Sigmoid colon (tissue), 7 donors: ENCODE data around the gene DNAH14. TPM values are rescaled to one million over a fixed set of nuclear protein-coding genes. Genes with fewer than 3 reads are reported as not detected.
"Not testable (repeated sequence)": the region's sequence is repeated elsewhere in the genome, so short reads cannot be mapped to it uniquely, and the experiment has no call there.

Source experiments
- DNase-seq: peaks from one replicate; pipeline ENCODE4 v3.0.0-alpha.2; 2019
- H3K27ac ChIP-seq, 4 donors: fragments of 200-600 bp; sonication (generic); one replicate each; pipeline ENCODE4 v1.5.1; 2016 to 2019; ENCODE audit warnings: mild to moderate bottlenecking in 1 of 4
- H3K27me3 ChIP-seq, 3 donors: fragments of 200-600 bp; sonication (generic); one replicate each; pipeline ENCODE4 v1.5.1; 2019; ENCODE audit warnings: mild to moderate bottlenecking in 1 of 3
- H3K36me3 ChIP-seq, 4 donors: fragments of 200-600 bp; sonication (generic); one replicate each; pipeline ENCODE4 v1.5.1; 2016 to 2019
- H3K4me1 ChIP-seq, 4 donors: fragments of 200-600 bp; sonication (generic); one replicate each; pipeline ENCODE4 v1.5.1; 2017 to 2019
- H3K4me3 ChIP-seq, 4 donors: fragments of 200-600 bp; sonication (generic); one replicate each; pipeline ENCODE4 v1.5.1; 2017 to 2019; ENCODE audit warnings: mild to moderate bottlenecking in 2 of 4, moderate library complexity in 1 of 4
- H3K9me3 ChIP-seq, 4 donors: fragments of 200-600 bp in 3 of 4; sonication (generic) in 3 of 4; one replicate each; pipeline versions ENCODE4 v1.5.1 to v1.6.1; 2013 to 2019
- CTCF ChIP-seq, 4 experiments: fragments of 450-650 bp in 3 of 4; fragments of 200-600 bp in 1 of 4; IDR thresholded peaks; one replicate each; pipeline ENCODE4 v1.5.1; 2016 to 2019; ENCODE audit warnings: antibody characterized with exemption in 4 of 4, mild to moderate bottlenecking in 3 of 4, moderate library complexity in 2 of 4
- EP300 ChIP-seq, 4 donors: sonication (generic); formaldehyde crosslinking; IDR thresholded peaks; one replicate each; pipeline ENCODE4 v1.6.1; 2017; ENCODE audit warnings: antibody characterized with exemption in 4 of 4
- POLR2A ChIP-seq, 2 donors: fragments of 450-650 bp; IDR thresholded peaks; one replicate each; pipeline ENCODE4 v1.6.1; 2016; ENCODE audit warnings: antibody characterized with exemption in 2 of 2, mild to moderate bottlenecking in 2 of 2, moderate library complexity in 2 of 2
- POLR2AphosphoS5 ChIP-seq, 4 donors: sonication (generic); formaldehyde crosslinking; IDR thresholded peaks; one replicate each; pipeline ENCODE4 v1.6.1; 2017; ENCODE audit warnings: antibody characterized with exemption in 4 of 4
- WGBS, 2 donors: extraction: QIAGEN DNeasy Blood & Tissue Kit; methylation state at CpG; one replicate each; pipeline ENCODE4 v1.1.7; 2013; 5-methylcytosine and 5-hydroxymethylcytosine counted together
- intact Hi-C: fragments of 100-400 bp; cut with DNase I; formaldehyde crosslinking; loops from one replicate; pipeline ENCODE4 v1.15.1; 2023
- polyA plus RNA-seq, 3 donors: library from polyadenylated mRNA; stranded (reverse); fragments of 200-250 nt; gene quantifications; one replicate each; pipeline ENCODE4 v1.2.3, GENCODE V29; 2013
- total RNA-seq, 4 donors: library from RNA; depleted of rRNA; stranded (reverse); fragments of >200 nt; gene quantifications; one replicate each; pipeline ENCODE4 v1.1.0, GENCODE V29; 2016
- donor health status: healthy with polysubstance abuse.
- donor health status: Bipolar disorder and iron deficiency.
- donor health status: healthy.

The DNAH14 gene
- total and polyA plus RNA-seq, 7 donors: 2.4 to 9.7 (median 3.3) TPM

- 85 to 90% methylated on average over 1 of the region's 1 CpG for WGBS, 2 donors
- TF ChIP-seq EP300 (IDR thresholded peaks at IDR 0.05): no peak
- TF ChIP-seq POLR2A (IDR thresholded peaks at IDR 0.05): no peak
- TF ChIP-seq CTCF (IDR thresholded peaks at IDR 0.05): no peak
- TF ChIP-seq POLR2AphosphoS5 (IDR thresholded peaks at IDR 0.05): no peak
Measured at GRCh38 chr1:224959115-224959514, 29.6 kb downstream of the DNAH14 start.

GRCh38 chr1:224959656-224960055 is 30.2 kb downstream of the DNAH14 start:
- Histone ChIP-seq H3K4me1 (no peaks in the 10 kb centered on the region), H3K4me3 (no peak overlapping the region), H3K27me3 (no peaks in the 10 kb centered on the region), H3K27ac (no peak overlapping the region), H3K9me3 (no peaks in the 10 kb centered on the region), H3K36me3 (no peaks in the 10 kb centered on the region)
- TF ChIP-seq CTCF (IDR thresholded peaks at IDR 0.05): no peak
- TF ChIP-seq EP300 (IDR thresholded peaks at IDR 0.05): no peak
- no peak for TF ChIP-seq POLR2A (IDR thresholded peaks at IDR 0.05)
- no peak for TF ChIP-seq POLR2AphosphoS5 (IDR thresholded peaks at IDR 0.05)
- DNase-seq: no peak
- intact Hi-C loops: no loop called here

More at GRCh38 chr1:224959115-224959514, 29.6 kb downstream of the DNAH14 start:
- Histone ChIP-seq H3K27me3 (no peaks in the 10 kb centered on the region), H3K9me3 (no peaks in the 10 kb centered on the region), H3K4me3 (no peak overlapping the region), H3K27ac (no peak overlapping the region), H3K36me3 (no peaks in the 10 kb centered on the region), H3K4me1 (no peaks in the 10 kb centered on the region)
- no peak for DNase-seq
- intact Hi-C loops: no loop called here

GRCh38 chr1:224980181-224980580 is 50.7 kb downstream of the DNAH14 start:
- H3K36me3 ChIP-seq: no peaks in the 10 kb centered on the region
- intact Hi-C loops: no loop called here
- no peaks in the 10 kb centered on the region for H3K27me3 ChIP-seq
- peaks cover 0 to 5% (median 0%) of the 10 kb centered on the region in 4 donors for H3K9me3 ChIP-seq
- TF ChIP-seq POLR2AphosphoS5 (IDR thresholded peaks at IDR 0.05) (no peak), EP300 (IDR thresholded peaks at IDR 0.05) (no peak), POLR2A (IDR thresholded peaks at IDR 0.05) (no peak), CTCF (IDR thresholded peaks at IDR 0.05) (no peak)
- H3K4me1 ChIP-seq: no peaks in the 10 kb centered on the region
- DNase-seq: no peak
- 62 to 86% methylated on average over 5 of the region's 5 CpGs for WGBS, 2 donors
- H3K4me3 ChIP-seq: no peak overlapping the region
- H3K27ac ChIP-seq: no peak overlapping the region

- H3K27ac ChIP-seq, H3K4me1 ChIP-seq, DNase-seq, intact Hi-C loops, H3K9me3 ChIP-seq, H3K36me3 ChIP-seq, H3K4me3 ChIP-seq, H3K27me3 ChIP-seq: not testable (repeated sequence)
- 61 to 80% methylated on average over 1 of the region's 1 CpG for WGBS, 2 donors
Measured at GRCh38 chr1:224981922-224982354, 52.5 kb downstream of the DNAH14 start.

- intact Hi-C loops: no loop called here
- no peak for TF ChIP-seq POLR2A (IDR thresholded peaks at IDR 0.05)
- TF ChIP-seq POLR2AphosphoS5 (IDR thresholded peaks at IDR 0.05): no peak
- TF ChIP-seq CTCF (IDR thresholded peaks at IDR 0.05): no peak
- TF ChIP-seq EP300 (IDR thresholded peaks at IDR 0.05): no peak
- peaks cover 0 to 4% (median 0%) of the 10 kb centered on the region in 4 donors for H3K9me3 ChIP-seq
- 93 to 94% methylated on average over 6 of the region's 6 CpGs for WGBS, 2 donors
- H3K4me3 ChIP-seq: no peak overlapping the region
- H3K27ac ChIP-seq: no peak overlapping the region
- no peaks in the 10 kb centered on the region for H3K36me3 ChIP-seq
- no peaks in the 10 kb centered on the region for H3K27me3 ChIP-seq
- H3K4me1 ChIP-seq: no peaks in the 10 kb centered on the region
- DNase-seq: no peak
Measured at GRCh38 chr1:224988042-224988441, 58.6 kb downstream of the DNAH14 start.
